GM12892 (cell line): ENCODE data around the gene PCDHGA7.

Experiments
- POLR2A ChIP-seq: IDR thresholded peaks from 2 replicates; pipeline ENCODE4 v1.6.1; 2011; ENCODE audit warnings: low read depth, low read length, control low read depth
- POLR2AphosphoS5 ChIP-seq: IDR thresholded peaks from 2 replicates; pipeline ENCODE4 v1.6.1; 2011; ENCODE audit warnings: low read depth, low read length, control low read depth
- TAF1 ChIP-seq: IDR thresholded peaks from 2 replicates; pipeline ENCODE4 v1.6.1; 2011; ENCODE audit warnings: low read depth, mild to moderate bottlenecking, control low read depth, low read length, borderline replicate concordance

DNA sequence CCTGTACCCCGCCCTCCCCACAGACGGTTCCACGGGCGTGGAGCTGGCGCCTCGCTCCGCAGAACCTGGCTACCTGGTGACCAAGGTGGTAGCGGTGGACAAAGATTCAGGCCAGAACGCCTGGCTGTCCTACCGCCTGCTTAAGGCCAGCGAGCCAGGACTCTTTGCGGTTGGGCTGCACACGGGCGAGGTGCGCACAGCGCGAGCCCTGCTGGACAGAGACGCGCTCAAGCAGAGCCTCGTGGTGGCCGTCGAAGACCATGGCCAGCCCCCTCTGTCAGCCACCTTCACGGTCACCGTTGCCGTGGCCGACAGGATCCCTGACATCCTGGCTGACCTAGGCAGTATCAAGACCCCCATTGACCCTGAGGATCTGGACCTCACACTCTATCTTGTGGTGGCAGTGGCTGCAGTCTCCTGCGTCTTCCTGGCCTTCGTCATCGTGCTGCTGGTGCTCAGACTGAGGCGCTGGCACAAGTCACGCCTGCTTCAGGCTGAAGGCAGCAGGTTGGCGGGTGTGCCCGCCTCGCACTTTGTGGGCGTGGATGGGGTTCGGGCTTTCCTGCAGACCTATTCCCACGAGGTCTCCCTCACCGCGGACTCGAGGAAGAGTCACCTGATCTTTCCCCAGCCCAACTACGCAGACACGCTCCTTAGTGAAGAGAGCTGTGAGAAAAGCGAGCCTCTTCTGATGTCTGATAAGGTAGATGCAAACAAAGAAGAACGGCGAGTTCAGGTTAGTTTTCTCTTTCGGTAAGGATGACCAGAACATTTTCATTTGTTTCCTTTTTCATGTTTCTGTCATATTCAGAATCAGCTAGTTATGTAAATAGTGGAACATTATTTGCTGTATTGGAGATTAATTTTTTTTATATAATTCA is 16.3 kb upstream of the PCDHGA7 start:
- TF ChIP-seq POLR2A: no peak
- TF ChIP-seq TAF1: no peak
- no peak for TF ChIP-seq POLR2AphosphoS5
